GM18517 (cell line): ENCODE results near the gene SPECC1.
"Not testable (repeated sequence)": the region's sequence is repeated elsewhere in the genome, so short reads cannot be mapped to it uniquely, and the experiment has no call there.

Experiments
- ATAC-seq: cut with Tn5 transposase; IDR thresholded peaks from one replicate; pipeline ENCODE4 v1.9.1; 2021; ENCODE audit warnings: mild to moderate bottlenecking, moderate library complexity; ENCODE audit not compliant: unreplicated experiment

The SPECC1 gene

GRCh38 chr17:20291853-20292252 lies 282.7 kb downstream of the SPECC1 start:
- no peak for ATAC-seq

DNA sequence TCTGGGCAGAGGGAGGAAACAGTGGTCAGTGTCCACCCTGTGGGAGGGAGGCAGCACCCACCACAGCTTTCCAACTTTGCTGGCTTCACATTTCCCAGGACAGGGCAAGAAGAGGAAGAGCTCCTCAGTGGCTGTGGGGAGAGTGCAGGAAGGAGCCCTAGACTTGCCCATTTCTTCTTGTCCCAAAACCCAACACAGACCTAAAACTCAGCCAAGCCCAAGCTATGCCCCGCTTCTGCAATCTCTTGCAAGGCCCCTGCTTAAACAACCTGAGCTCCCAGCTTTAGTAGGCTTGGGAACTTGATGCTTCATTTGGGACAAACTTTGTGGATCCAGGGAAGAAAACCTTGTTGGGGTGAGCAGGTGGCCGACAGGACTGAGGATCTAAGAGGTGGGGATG lies 284.3 kb downstream of the SPECC1 start:
- no peak for ATAC-seq

DNA sequence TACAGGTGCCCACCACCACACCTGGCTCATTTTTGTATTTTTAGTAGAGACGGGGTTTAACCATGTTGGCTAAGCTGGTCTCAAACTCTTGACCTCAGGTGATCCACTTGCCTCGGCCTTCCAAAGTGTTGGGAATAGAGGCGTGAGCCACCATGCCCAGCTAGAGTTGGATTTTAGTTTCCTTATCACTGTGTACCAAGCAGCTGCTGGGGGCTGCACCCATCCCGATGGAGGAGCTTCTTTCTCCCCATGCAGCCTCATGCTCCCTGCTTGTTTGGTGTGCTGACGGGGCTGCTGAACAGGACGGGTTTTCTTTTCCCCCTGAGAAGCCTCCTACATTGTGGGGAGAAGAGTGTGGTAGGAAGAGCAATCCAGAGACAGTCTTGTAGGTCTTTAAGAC lies 285.0 kb downstream of the SPECC1 start:
- ATAC-seq = no peak

DNA sequence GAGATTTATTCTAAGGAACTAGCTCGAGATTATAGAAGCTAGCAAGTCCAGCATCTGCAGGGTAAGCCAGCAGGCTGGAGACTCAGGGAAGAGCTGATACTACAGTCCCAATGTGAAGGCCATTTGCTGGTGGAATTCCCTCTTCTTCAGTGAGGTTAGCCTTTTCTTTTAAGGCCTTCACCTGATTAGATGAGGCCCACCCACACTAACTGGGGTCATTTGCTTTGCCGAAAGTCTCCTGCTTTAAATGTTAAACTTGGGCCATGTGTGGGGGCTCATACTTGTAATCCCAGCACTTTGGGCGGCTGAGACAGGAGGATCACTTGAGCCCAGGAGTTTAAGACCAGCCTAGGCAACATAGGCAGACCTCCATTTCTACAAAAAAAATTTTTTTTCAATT lies 289.9 kb downstream of the SPECC1 start:
- ATAC-seq = no peak

GRCh38 chr17:20300436-20300934 lies 291.3 kb downstream of the SPECC1 start:
- ATAC-seq = no peak

DNA sequence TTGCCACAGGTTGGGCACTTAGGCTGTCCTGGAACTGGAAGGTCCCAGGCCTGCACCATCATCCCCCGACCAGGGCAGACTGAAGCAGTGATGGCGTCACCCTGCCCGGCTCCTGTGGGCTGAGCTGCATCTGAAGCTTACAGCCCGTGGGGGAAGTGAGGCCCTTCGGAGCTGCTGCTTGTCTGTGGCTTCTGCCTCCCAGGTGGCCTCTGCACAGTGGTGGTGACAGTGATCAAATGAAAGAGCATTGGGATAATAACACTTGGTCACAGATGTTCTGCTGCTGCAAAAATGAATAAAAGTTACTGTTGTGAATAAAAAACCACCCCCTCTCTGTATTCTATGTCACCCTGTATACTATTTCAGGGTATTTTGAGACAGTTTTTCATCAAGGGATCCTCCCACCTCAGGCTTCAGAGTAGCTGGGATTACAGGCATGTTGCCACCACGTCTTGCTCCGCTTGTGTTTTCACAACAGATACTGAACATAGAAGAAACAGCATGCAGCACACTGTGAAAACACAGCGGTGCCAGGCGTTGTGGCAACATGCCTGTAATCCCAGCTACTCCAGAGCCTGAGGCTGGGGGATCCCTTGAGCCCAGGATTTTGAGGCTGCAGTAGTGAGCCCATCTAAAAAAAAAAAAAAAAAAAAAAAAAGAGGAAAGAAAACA lies 293.2 kb downstream of the SPECC1 start:
- ATAC-seq = no peak

- ATAC-seq = no peak
These were observed 295.8 kb downstream of the SPECC1 start for GRCh38 chr17:20304961-20305360.

GRCh38 chr17:20306924-20307323 lies 297.8 kb downstream of the SPECC1 start:
- no peak for ATAC-seq

- no peak for ATAC-seq
These were observed 298.3 kb downstream of the SPECC1 start for GRCh38 chr17:20307326-20307910.

DNA sequence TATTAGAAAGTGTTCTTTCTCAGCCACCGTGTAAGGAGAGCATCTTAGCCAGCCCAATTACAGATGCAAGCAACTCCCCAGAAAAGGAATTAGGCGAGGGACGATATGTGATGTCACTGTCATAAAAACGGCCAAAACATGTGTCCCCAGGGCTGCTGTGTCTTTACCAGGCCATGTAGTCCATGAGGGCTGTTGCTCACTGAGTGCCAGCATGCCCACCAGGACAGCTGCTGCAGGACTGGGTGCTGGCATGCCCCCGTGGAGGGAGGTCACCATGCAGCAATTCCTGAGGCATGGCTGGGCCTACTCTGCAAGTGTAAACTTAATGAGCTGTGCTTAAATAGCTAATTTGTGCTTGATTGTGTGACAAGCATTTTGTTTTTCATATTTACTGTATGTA lies 301.3 kb downstream of the SPECC1 start:
- no peak for ATAC-seq

- ATAC-seq = no peak
These were observed 304.1 kb downstream of the SPECC1 start for GRCh38 chr17:20313306-20313705.

DNA sequence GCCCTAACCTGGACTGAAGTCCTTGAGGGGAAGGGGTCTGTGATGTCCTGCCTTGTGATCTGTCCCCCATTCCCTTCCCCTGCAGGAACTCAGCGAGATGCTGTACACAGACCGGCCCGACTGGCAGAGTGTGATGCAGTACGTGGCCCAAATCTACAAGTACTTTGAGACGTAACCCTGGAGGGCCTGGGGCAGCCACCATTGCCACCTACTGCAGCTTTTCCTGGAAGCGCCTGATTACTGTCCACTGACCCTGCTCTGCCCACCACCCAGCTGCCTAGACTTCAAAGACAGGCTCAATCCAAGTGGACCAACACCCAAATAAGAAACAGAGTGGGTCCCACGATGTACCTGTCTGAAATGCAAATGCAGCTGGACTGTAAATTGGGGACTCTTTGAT lies 304.7 kb downstream of the SPECC1 start:
- ATAC-seq = no peak

DNA sequence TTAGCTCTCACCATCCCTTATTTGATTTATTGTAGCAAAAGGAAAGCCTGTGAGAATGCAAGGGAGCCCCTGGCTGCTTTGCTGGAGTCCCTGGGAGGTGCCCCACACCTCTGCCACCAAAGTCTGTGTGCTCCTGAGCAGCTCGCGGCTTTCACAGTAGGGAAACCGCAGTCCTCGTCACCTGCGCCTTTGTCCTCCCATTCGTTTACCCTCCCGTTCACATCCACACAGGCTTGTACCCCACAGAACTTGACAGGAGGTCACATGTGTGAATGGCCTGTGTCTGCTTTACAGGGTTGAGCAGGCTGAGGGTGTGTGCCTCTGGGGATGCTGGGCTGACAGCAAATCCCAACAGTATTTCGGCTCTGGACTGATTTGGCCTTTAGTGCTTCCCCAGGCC lies 305.7 kb downstream of the SPECC1 start:
- ATAC-seq = no peak

GRCh38 chr17:20315311-20315710 lies 306.2 kb downstream of the SPECC1 start:
- ATAC-seq = no peak

- no peak for ATAC-seq
These were observed 306.7 kb downstream of the SPECC1 start for GRCh38 chr17:20315821-20316220.

DNA sequence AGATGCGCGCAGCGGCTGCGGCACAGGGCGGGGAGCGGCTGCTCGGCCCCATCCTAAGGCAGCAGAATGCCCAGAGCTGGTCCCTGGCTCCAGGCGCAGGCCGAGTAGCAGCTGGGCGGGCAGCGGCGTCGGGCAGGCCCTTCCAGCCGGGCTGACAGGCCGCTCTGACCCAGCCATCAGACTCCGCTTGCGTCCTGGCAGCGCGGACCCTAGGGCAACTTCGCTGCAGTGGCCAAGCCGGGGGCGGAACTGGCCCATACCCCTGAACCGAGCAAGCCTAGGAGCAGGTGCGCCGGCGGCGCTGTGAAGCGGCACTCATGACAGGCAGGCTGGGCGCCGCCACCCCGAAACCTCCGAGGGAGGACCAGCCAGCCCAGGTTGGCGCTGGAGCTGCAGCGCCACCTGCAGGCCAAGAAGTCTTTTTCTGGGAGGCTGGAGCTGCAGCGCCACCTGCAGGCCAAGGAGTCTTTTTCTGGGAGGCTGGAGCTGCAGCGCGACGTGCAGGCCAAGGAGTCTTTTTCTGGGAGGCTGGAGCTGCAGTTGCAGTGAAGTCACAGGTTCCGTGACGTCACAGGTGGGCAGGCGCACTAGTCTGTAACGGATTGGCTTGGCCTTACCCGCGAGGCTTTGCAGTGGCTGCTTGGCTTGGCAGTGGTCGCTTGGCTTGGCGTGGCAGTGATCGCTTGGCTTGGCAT lies 311.5 kb downstream of the SPECC1 start:
- ATAC-seq = peak; percentile 64

- ATAC-seq = not testable (repeated sequence)
These were observed 312.2 kb downstream of the SPECC1 start for GRCh38 chr17:20321357-20321756.

- not testable (repeated sequence) for ATAC-seq
These were observed 318.6 kb downstream of the SPECC1 start for GRCh38 chr17:20327739-20328138.

- not testable (repeated sequence) for ATAC-seq
These were observed 342.2 kb downstream of the SPECC1 start for GRCh38 chr17:20351405-20351804.

DNA sequence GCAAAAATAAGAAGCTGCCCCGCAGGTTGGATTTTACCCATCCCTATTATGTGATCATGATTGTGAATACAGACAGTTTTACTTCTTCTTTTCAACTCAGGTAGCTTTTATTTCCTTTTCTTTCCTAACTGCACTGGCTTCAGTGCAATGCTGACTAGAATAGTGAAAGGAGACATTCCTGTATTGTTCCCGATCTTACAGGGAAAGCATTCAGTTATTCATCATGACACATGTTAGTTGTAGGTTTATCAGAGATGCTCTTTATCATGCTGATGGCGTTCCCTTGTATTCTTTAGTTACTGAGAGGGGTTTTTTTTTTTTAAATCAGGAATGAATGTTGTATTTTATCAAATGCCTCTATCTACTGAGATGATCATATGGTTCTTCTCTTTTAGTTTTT lies 343.4 kb downstream of the SPECC1 start:
- not testable (repeated sequence) for ATAC-seq

GRCh38 chr17:20363846-20364245 lies 354.7 kb downstream of the SPECC1 start:
- ATAC-seq = not testable (repeated sequence)
